ENCODE results near the gene SZT2. TPM values are rescaled to one million over a fixed set of nuclear protein-coding genes. Genes with fewer than 3 reads are reported as not detected.

Gene SZT2
- total RNA-seq, 2 donors from 2014 or later, result 34.8 to 50.5 TPM

- no peak for DNase-seq
- intact Hi-C loops (cut with DNase I), result no loop called here
- peaks cover 18% of the 10 kb centered on the region for H3K36me3 ChIP-seq
- no peak overlapping the region for H3K4me3 ChIP-seq
- peaks cover 3% of the 10 kb centered on the region for H3K4me1 ChIP-seq
- H3K9me3 ChIP-seq, result no peaks in the 10 kb centered on the region
- H3K9ac ChIP-seq (ENCODE audit: low read depth in 2 of 2, low read length in 2 of 2), result no peak overlapping the region
- H3K27me3 ChIP-seq, result no peaks in the 10 kb centered on the region
- TF ChIP-seq, protein P1, sequence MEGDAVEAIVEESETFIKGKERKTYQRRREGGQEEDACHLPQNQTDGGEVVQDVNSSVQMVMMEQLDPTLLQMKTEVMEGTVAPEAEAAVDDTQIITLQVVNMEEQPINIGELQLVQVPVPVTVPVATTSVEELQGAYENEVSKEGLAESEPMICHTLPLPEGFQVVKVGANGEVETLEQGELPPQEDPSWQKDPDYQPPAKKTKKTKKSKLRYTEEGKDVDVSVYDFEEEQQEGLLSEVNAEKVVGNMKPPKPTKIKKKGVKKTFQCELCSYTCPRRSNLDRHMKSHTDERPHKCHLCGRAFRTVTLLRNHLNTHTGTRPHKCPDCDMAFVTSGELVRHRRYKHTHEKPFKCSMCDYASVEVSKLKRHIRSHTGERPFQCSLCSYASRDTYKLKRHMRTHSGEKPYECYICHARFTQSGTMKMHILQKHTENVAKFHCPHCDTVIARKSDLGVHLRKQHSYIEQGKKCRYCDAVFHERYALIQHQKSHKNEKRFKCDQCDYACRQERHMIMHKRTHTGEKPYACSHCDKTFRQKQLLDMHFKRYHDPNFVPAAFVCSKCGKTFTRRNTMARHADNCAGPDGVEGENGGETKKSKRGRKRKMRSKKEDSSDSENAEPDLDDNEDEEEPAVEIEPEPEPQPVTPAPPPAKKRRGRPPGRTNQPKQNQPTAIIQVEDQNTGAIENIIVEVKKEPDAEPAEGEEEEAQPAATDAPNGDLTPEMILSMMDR (IDR thresholded peaks at IDR 0.05), result no peak
- H3K27ac ChIP-seq, result no peak overlapping the region
These were observed 59.4 kb downstream of the SZT2 start for GRCh38 chr1:43448955-43449707.

DNA sequence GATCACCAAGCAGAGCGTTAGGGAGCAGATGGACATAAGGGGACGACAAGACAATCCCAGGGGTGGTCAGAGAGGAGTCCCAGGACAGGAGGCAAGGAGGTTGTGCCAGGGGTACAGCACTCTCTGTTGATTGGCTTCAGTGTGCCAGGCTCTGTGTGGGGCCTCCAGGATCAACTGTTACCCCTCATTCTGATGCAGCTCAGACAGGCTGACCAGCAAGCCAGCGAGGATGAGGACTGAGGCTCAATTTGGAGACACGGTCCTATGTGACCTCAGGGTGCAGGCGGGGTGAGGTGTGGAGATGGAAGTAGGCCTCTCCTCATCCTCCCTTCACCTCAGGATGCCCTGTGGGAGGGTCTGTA lies 60.0 kb downstream of the SZT2 start:
- Histone ChIP-seq H3K4me1 (peaks cover 3% of the 10 kb centered on the region), H3K36me3 (peaks cover 18% of the 10 kb centered on the region), H3K9ac (ENCODE audit: low read depth in 2 of 2, low read length in 2 of 2) (no peak overlapping the region), H3K9me3 (no peaks in the 10 kb centered on the region), H3K27me3 (no peaks in the 10 kb centered on the region), H3K27ac (no peak overlapping the region), H3K4me3 (no peak overlapping the region)
- TF ChIP-seq, protein P1 (IDR thresholded peaks at IDR 0.05), result no peak
- no peak for DNase-seq
- intact Hi-C loops (cut with DNase I), result no loop called here

DNA sequence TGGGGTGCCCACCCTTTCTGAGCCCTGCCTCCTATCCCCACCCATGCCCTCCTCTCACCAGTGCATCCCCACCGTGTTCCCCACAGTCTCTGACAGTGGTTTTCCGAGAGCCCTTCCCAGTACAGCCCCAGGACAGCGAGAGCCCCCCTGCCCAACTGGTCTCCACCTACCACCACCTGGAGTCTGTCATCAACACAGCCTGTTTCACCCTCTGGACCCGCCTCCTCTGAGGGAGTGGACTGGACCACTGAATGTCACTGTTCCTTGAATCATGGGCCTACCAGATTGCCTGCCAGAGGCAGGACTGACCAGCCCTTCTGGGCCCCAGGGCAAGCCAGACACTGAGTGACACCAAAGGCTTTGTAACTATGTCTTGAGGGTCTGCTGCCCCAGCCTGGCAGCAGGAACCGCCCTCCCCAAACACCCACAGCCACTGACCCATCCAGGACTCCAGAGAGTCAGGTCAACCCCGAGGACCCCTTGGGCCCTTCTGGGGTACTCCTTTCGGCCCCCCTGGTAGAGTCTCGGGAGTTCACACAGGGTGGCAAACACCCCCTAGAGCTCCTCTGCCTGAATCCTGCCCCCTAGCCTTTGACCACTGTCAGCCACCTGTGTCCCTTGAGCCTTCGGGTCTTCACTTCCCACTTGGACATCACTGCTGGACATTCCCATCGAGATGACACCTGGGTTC lies 60.7 kb downstream of the SZT2 start:
- H3K4me3 ChIP-seq, result no peak overlapping the region
- no peak for DNase-seq
- intact Hi-C loops (cut with DNase I), result no loop called here
- no peaks in the 10 kb centered on the region for H3K27me3 ChIP-seq
- H3K9ac ChIP-seq (ENCODE audit: low read depth in 2 of 2, low read length in 2 of 2), result no peak overlapping the region
- H3K36me3 ChIP-seq, result peaks cover 18% of the 10 kb centered on the region
- TF ChIP-seq, protein P1 (IDR thresholded peaks at IDR 0.05), result no peak
- no peak overlapping the region for H3K27ac ChIP-seq
- H3K4me1 ChIP-seq, result peaks cover 3% of the 10 kb centered on the region
- H3K9me3 ChIP-seq, result no peaks in the 10 kb centered on the region

- Histone ChIP-seq H3K27ac (no peak overlapping the region), H3K9ac (ENCODE audit: low read depth in 2 of 2, low read length in 2 of 2) (no peak overlapping the region), H3K4me3 (no peak overlapping the region), H3K36me3 (peaks cover 18% of the 10 kb centered on the region), H3K27me3 (no peaks in the 10 kb centered on the region), H3K9me3 (no peaks in the 10 kb centered on the region), H3K4me1 (peaks cover 3% of the 10 kb centered on the region)
- no peak for DNase-seq
- TF ChIP-seq, protein P1 (IDR thresholded peaks at IDR 0.05), result no peak
- intact Hi-C loops (cut with DNase I), result no loop called here
These were observed 61.5 kb downstream of the SZT2 start for GRCh38 chr1:43451157-43451591.

DNA sequence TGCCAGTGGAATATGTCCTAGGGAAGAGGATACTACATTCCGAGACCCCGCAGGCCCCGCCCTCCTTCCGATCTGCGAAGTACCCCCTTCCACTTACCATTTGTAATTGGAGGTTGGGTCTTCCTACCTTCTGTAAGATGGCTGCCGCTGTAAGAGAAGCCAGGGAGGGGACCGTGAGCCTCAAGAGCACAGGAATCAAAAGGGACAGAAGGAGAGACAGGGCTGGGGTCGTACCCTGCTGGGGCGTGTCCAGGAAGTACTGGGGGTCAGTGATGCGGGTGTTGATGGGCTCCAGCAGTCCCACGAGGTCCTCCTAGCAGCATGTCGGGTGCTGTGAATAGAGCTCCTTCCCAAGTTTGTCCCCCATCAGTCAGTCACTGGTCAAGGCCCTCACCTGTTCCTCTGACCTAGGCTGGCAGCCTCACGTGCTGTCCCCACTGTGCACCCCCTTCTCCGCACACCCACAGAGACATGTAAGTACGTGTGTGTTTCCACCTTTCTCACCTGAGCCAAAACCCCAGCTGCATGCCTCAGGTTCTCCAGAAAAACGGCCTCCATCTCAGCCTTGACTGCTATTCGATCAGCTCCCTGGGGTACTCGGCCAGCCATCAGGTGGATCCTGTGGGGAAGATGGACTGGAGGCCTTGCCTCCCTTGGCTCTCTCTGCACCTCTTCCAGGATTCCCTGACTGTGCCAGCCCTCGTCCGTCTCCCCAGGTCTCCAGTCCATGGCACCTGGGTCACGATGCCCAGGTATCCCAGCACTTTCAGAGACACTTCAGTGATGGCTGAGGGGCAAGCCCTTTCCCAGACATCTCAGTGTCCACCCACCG lies 62.2 kb downstream of the SZT2 start:
- DNase-seq, result no peak
- H3K4me1 ChIP-seq, result peaks cover 3% of the 10 kb centered on the region
- no peak overlapping the region for H3K9ac ChIP-seq (ENCODE audit: low read depth in 2 of 2, low read length in 2 of 2)
- no peaks in the 10 kb centered on the region for H3K27me3 ChIP-seq
- no peaks in the 10 kb centered on the region for H3K9me3 ChIP-seq
- no peak overlapping the region for H3K27ac ChIP-seq
- no peak overlapping the region for H3K4me3 ChIP-seq
- intact Hi-C loops (cut with DNase I), result no loop called here
- H3K36me3 ChIP-seq, result peaks cover 18% of the 10 kb centered on the region
- TF ChIP-seq, protein P1 (IDR thresholded peaks at IDR 0.05), result no peak

Data from colonic mucosa (tissue), 4 donors.